Stimulated activated CD4-positive, alpha-beta T cell treated with anti-CD3 and anti-CD28 coated beads, Interleukin-12 subunit alpha, Interleukin-12 subunit beta, amount 100 ng/mL, for 48 hours (primary cell): ENCODE measurements around the gene FHL1.

Experiments
- DNase-seq, 3 donors: peaks; one replicate each; pipeline ENCODE4 v3.0.0-alpha.2; 2020; ENCODE audit warnings: low read depth in 2 of 3, low spot score in 1 of 3

The FHL1 gene

DNA sequence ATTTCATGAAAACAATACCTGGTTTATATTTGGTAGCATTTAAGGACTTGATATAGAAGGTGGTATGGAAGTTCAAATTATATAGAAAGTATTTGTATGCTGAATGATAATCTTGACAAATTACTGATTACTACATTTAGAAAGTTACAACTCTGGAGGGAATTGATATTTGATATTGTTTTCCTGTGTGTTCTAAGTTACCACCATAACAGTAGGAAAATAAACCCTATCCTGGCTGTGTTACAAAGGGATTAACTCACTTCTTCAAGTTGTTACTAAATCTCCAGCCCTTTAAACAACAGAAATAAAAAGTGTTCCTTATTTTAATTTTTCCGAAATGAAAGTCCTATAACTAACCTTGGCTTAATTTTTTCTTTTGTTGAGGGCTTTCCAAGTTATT, 36.6 kb downstream of the FHL1 start:
- no peak for DNase-seq

DNA sequence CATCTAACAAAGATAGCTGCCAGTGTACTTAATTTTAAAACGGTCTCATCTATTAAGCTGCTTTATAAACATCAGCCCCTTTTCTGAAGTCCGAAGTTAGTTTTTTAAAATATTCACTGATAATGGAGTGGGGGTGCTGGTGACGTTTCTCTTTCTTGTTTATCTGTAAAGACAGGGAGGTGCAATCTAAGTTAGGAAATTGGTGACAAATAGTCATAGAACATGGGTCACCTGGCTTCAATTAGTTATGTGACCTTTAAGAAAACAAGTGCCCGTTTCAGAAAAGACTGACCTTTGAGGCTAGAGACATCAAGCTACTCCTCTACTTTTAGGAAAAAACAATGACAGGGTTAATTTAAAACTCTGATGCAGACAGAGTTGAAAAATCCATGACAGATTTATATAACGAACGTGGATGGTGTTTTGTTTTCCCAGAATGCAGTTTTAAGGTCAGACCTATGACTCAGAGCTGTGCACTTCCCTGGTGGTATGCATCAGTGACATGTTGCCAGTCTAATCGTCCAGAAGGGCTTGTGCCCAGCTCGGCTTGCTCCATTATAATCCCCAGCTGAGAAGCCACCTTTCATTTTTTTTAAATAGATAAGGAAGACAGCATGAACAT, 38.2 kb downstream of the FHL1 start:
- no peak for DNase-seq

DNA sequence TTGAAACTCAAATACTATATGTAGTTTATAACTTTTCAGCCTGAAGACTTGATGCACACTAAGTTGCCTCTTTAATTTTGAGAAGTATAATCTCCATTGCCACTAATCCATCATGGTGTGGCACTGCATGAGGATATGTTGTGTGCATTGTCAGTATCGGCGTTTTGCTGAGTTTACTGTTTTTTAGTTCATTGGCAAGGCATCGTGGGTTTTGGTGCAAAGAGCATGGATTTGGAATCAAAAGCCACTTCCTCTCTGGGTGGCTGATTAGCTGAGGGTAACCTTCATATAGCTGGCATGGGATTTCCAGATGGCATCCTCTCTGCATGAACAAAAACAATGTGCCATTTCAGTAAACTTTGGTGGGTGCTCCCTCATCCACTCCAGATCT, 38.7 kb downstream of the FHL1 start:
- DNase-seq = no peak

DNA sequence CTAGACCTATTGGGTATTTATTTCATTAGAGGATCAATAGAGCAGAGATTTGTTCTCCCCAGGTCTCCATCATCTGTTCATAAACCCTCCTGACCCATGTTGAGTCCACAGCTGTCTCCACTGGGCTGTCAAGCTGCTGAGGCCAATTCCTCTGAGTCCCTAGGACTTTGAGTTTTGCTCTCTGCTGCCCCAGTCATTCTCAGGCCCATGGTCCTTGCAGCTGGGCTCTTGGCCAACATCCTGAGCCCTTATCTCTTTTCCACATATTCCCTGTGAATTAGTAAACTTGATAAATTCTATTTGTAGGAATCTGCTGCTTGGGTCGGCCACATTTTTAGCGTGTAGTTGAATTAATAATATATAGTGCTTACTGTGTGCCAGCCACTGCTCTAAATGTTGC, 41.9 kb downstream of the FHL1 start:
- no peak for DNase-seq

DNA sequence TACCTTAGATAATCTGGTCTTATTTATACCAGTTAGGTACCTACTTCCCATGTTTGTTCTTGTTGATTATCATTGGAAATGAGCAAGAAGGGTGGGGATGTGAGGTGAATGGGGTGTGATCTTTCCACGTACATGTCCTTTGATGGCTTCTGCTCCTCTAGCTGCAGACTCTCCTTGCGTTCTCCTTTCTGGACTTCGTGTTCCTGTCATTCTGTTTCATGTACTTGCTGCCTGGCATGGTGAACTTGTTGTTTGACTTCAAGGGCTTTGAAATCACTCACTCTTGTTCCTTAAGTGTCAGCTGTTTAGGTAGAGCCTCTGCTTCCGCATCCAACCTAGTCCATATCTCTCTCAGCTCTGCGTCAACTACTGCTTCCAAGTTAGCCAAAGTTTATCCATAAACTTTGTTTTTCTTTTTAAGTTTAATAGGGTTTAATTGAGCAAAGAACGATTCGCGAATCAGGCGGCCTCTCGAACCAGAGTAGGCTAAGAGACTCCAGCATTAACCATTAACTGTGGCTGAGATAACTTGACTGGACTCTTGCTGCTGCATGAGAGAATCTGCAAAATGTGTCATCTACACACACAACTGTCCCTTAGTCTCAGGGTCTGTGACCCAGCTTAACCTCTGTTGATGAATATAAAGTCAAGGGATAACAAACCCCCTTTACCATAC, 42.8 kb downstream of the FHL1 start:
- DNase-seq = no peak

DNA sequence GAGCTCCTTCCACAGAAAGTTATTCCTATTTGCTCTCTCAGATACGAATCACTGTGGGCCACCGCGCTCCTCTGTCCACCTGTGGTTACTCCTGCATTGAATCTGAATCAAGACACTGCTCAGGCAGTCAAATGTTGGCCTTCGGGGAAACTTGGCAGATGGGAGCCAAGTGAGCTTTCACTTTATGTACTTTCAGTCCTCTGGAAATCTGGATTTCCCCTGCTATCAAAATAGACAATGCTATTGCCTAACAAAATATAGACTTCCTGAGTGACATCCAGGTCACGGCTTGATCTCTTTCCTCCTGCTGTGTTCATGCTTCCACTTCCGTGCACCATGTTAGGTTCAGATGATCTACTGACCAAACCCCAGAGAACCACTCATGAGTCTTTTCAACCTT, 43.8 kb downstream of the FHL1 start:
- no peak for DNase-seq

DNA sequence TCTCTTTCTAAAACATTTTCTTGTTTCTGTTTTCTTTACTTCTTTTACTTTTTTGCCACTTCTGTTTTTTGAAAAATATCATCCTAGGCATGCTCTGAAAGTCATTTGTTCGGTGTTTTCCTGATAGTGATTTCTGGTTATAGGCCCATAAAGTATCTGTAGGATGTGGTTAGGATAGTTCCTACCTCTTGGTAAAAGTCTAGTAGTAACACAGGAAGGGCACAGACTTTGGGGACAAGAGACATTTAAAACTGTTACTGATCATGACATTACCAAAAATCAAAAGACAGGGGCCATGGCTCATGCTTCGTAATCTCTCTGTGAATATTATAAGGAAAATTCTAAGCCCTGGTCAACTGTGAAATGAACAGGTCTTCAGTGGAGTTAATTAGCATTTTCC, 44.8 kb downstream of the FHL1 start:
- no peak for DNase-seq

DNA sequence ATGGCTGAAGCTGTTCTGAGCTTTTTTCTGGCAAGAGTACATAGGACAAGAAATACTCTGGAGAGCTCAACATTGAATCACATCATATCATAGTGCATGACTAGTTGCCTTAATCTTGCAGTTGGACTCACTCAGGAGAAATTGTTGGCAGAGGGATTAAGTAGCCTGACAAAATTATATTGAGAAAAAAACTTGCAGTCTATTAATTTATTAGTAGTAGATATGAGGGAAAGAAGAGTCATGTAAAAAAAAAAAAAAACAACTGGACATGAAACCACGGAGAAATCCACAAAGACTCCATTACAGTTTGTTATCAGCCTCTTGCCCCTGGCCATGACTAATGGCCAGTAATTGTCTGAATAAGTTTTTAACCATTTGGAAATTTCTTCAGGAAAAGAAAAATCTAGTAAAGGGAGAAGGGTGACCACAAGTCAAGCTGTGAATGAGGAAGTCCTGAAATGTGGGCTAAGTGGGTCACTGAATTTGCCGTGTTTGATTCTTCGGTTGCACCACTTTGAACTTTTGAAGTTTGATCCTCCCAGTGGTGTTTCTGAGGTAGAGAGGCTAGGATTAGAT, 45.6 kb downstream of the FHL1 start:
- DNase-seq = no peak

DNA sequence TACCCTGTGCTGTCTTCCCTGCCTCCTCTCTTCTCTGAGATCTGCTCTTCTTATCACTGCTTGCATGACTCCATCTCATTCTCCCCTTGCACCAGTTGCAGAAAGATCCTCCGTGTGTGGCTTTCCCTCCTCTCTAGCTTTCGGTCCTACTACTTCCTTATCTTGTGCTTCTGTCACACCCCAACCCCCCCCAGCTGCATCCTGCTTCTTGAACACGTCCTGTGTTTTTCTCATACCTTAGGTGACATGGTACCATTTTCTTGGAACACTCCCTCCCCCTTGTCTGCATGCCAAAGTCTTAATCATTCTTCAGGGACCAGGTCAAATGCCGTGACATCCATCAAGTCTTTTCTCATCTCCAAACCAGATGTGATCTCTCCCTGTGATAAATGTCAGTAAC, 46.4 kb downstream of the FHL1 start:
- DNase-seq = no peak

DNA sequence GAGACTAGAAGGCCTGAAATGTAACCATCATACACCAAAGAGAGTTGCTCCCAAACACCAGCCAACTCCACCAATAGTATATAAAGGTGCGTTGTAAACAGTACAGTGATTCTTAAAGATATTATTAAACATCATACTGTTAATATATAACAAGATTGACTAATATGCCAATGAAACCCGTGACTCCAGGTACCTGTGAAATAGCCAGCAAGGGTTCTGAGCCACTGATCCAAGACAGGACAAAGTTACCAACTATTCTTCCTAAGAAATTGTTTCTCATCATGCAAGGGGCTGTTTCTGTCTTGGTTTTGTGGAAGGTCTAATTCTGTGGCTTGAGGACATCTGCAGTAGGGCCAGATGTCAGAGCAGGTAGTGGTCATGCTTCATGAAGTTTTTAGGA, 47.2 kb downstream of the FHL1 start:
- no peak for DNase-seq

DNA sequence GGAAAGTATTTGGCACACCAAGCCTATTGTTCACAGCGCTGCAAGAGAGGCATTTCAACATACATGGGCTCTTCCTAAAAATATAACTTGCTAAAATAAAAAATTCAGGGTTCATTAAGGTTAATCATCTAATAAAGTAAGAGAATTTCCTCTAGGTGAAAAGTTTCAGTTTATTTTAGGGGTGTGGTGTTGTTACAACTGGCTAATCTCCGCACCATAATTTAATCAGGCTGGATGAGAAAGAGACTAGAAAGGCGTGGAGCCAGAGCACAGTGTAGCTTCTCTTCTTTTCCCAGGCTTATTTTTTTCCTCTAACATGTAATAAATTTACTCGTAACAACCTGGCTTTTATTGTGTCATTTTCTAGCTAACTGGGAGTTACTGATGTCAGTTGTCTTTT, 47.9 kb downstream of the FHL1 start:
- DNase-seq = no peak

DNA sequence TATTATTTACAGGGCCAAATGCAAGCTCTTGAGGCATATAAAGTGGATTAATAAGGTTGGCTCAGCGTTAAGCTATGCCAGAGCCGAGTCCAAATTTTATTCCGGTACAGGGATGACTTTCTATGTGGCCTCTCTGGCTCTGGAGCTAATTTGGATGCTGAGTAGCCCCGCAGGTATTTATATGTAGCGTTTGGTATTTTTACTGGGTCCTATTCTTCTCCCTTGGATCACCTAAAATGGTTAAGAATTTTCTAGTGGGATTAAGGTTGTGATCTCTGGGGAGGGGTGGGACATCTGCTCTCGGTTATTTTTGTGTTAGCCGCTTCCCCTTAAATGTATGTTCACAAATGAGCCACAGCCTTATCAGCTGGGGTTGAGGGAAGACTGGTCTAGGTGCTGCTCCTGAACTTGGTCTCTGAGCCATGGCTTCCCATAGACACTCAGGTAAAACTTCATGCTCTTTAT, 49.4 kb downstream of the FHL1 start:
- DNase-seq = no peak

DNA sequence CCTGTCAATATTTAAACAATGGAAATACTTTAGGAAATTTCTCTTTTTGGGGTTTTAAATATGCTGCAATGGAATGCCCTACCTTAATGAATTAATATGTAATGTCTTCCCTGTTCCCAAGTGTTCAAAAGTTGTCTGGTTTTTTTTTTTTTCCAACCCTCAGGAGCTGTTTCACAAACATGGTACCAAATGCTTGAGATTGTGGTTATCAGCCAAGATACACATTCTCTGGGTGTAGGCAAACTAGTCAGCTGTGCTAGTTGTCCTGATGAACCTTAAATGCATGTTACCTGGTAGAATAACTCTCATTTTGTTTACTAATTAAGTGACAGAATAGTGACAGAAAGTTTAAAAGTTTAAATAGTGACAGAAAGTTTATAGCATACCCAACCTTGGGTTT, 50.7 kb downstream of the FHL1 start:
- DNase-seq = no peak

DNA sequence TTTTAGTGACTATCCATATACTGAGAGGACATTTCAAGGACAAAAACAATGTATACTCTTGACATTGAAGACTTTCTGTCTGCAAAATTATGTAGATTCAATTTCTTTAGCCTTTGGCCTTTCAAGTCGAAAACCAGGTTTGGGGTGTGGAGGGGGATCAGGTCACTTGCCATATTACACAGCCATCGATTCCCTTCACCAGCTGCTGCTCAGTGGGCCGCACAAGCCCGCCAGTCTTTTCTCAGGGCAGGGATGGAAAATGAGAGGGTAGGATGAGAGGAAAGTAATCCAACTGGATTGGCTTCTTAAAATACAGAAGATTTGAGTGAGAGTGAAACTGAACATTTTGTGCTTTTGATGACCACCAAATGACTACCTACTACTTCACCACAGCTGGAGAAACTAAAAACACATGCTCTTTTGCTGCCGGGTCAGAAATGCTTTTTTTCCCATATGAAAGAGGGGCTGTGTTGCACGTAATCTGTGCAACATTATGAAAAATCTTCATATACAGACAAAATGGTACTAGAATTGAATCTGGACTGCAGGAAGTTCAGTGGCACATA, 51.4 kb downstream of the FHL1 start:
- no peak for DNase-seq

DNA sequence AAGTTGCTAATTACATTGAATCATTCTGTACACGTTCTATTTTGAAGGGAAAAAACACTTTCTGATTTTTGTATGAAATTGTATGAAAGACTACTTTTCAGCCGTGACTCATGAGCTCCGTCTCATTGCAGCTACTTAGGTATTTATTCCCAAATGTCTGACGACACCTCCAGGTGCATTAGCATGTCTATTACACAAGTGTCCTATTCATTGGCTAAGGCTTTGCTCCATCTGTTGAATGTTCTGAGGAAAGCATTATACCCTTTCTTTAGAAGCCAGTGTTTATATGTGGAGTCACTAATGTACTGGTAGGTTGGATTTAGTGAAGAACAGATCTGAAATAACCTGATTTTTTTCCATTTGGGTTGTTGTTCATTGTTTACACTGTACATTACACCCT, 52.0 kb downstream of the FHL1 start:
- DNase-seq = no peak

DNA sequence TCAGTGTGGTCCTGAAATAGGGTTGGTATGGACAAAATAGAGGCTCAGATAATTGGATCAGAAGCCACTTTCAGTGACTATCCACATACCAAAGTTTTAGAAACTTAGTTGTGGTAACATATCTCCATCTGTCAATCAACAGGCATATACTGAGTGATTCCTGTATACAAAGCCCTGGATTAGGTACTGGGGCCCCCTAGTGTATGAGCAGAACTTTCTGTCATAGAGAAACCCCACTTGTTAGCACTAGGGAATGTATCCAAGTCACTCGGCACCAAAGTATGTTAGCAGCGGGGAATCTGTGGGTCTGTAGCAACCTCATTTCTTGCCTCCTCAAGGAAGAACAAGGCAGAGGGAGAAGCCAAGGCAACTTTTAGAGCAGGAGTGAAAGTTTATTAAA, 53.1 kb downstream of the FHL1 start:
- no peak for DNase-seq

DNA sequence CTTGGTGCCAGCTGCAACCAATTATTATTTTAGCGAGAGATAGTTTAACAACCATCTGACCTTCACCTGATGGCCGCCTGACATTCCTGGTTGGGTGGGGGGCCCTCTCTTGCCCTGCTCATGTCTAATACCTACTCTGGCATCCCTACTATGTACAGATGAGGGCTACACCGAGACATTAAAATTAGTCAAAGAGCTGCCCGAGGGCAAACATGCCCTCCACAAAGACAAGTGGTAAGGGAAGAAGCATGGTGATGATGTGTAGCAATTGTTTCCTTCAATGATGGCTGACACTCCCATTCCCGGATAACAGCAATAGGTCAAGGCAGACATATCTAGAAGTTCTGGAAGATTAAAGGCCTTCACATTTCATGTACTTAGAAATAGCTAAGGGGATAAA, 54.3 kb downstream of the FHL1 start:
- no peak for DNase-seq

DNA sequence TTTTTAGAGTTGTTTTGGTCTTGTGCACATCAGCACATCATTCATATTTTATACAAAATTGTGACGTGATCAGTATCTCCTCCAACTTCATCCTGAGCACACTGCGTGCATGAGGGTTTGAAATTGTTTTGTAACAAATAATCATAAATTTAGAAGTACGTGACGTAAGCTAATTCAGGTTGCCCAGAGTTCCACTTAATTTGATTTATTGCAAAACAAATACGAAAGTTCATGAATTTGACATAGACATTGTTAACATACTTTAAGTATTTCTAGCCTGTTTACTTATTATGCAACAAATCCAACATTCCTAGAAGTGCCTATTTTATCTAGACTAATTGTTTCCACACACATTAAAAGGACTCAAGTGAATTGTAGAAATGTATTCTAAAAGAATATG, 55.6 kb downstream of the FHL1 start:
- DNase-seq = no peak

DNA sequence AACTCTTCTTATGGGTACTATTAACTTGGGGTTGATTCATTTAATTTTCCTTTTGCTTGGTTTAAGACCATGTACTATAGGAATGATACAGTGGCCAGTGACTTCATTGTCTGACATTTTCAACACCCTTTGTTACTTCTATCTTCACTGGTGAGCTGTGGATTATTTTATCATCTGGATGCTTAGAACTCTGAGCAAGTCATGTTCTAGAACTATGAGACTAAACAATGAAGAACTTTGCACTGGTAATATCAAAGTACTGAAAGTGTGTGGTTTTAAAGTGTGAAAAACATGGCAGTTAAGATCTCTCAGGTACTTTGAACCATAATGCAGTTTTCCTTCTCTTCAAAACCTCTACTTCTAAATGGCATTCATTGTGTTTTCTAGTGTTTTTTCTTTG, 56.1 kb downstream of the FHL1 start:
- no peak for DNase-seq

DNA sequence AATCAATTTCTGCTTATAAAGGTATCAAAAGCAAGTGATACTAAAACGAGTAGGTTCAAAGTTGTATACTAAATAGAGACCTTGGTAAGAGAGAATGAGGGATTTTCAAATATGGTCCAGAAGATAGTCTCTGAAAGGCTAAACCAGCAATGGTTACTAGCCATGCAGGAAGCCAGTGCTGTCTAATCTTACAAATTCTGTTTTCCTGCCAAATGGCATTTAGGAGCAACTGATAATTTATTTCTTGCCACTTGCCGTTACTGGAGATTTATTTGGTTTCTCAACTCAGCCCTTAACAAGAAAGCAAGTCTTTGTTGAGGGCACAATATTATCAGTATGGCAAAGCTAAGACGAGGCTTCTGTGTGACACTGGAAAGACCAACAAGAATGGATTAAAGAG, 56.6 kb downstream of the FHL1 start:
- DNase-seq = no peak

DNA sequence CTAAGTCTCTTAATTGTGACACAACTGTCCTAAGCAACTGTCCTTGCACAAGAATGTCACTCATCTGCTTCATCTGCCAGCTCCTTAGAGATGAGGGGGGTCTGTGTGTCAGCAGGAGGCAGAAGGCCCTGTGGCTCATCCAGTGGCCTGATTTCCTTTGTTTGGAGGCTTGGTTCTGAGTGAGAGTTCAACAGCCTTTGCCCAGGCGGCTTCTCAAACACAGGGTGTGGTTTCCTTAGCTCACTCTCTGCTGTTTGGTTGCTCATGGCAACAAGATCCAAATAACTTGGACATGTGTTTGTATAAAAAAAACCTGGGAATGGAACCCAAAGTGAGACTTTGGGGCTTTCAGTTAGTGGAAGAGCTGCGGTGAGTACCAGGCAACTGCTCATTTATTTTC, 57.2 kb downstream of the FHL1 start:
- DNase-seq = no peak

DNA sequence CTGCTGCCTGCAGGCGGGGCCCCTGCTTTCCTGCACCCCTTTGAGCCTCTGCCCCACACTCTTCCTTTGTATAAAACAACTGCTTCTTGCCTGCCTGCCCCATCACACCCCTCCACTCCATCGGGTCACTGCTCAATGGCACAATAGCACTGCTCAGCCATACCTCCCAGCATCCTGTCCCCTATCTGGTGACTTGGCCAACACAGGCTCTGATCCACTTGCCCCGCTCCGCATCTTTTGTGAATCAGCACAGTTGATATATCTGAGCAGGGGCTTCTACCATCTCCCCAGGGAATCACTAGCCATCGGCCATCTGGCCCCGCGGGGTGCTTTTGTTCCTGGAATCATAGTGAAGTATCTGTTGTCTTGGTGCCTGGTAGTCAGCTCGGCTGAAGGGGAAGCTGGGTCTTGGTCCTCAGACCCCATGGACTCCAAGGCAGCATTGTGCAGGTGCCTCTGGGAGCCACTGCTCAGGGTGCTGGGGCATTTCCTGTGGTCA, 58.6 kb downstream of the FHL1 start:
- no peak for DNase-seq
